MCF 10A (cell line): ENCODE data around the gene CPNE7. TPM values are rescaled to one million over a fixed set of nuclear protein-coding genes. Genes with fewer than 3 reads are reported as not detected.

Experiments
- BruUV-seq: library from RNA; stranded (reverse); fragments of 400-500 nt; replicated peaks from 2 replicates; lab custom pipeline; 2021; lab: Mats Ljungman, UMichigan
- CTCF ChIA-PET: fragments of 300-600 bp; sonication (Branson Sonifier 250); formaldehyde crosslinking; extraction: SDS; loops from one replicate; lab custom pipeline; 2021; ENCODE audit warnings: antibody characterized with exemption, inconsistent platforms; lab: Yijun Ruan, JAX
- POLR2A ChIA-PET: fragments of 300-600, 350-650 bp; sonication (Branson Sonifier 250); formaldehyde crosslinking; extraction: SDS; loops from one replicate; lab custom pipeline; 2020; ENCODE audit warnings: antibody characterized with exemption, inconsistent platforms; lab: Yijun Ruan, JAX
- DNase-seq: peaks from one replicate; pipeline ENCODE4 v3.0.0-alpha.2; 2018; ENCODE audit not compliant: unreplicated experiment
- H3K27ac Mint-ChIP-seq: one replicate; pipeline ENCODE4 v1.8.0; 2022; ENCODE audit warnings: mild to moderate bottlenecking, low read depth, mixed read lengths; ENCODE audit not compliant: unreplicated experiment
- H3K27me3 Mint-ChIP-seq: one replicate; pipeline ENCODE4 v1.8.0; 2022; ENCODE audit warnings: mixed read lengths; ENCODE audit not compliant: insufficient read depth, unreplicated experiment
- H3K36me3 Mint-ChIP-seq: one replicate; pipeline ENCODE4 v1.8.0; 2022; ENCODE audit warnings: mild to moderate bottlenecking, moderate library complexity, mixed read lengths; ENCODE audit not compliant: insufficient read depth, unreplicated experiment
- H3K4me1 Mint-ChIP-seq: one replicate; pipeline ENCODE4 v1.8.0; 2022; ENCODE audit warnings: mixed read lengths; ENCODE audit not compliant: insufficient read depth, unreplicated experiment
- H3K4me3 Mint-ChIP-seq: one replicate; pipeline ENCODE4 v1.8.0; 2022; ENCODE audit warnings: mild to moderate bottlenecking, moderate library complexity, mixed read lengths; ENCODE audit not compliant: unreplicated experiment
- H3K9me3 Mint-ChIP-seq: one replicate; pipeline ENCODE4 v1.8.0; 2022; ENCODE audit warnings: mixed read lengths; ENCODE audit not compliant: unreplicated experiment
- intact Hi-C: fragments of 100-400 bp; cut with micrococcal nuclease; formaldehyde crosslinking; loops from 2 replicates; pipeline ENCODE4 v1.14.1; 2022
- total RNA-seq: library from RNA; stranded (reverse); gene quantifications from 2 replicates; pipeline ENCODE4 v1.2.3, GENCODE V29; 2022
- TF ChIP-seq, protein P1 (sequence below): fragments of 200-600 bp; IDR thresholded peaks from one replicate; pipeline ENCODE4 v1.8.0; 2022; ENCODE audit warnings: antibody characterized with exemption, mild to moderate bottlenecking; ENCODE audit not compliant: unreplicated experiment

Gene CPNE7
- total RNA-seq, 1 experiment from 2014 or later, result 86.8 TPM

GRCh38 chr16:89601906-89602272, 26.3 kb downstream of the CPNE7 start:
- CTCF ChIA-PET, result interaction anchor here (0.7 to 1.4 kb wide), 6 partner anchors 10 to 53 kb away, joined by 3 to 5 read pairs (median 4); no protein-coding TSS in a partner anchor
- TF ChIP-seq, protein P1, sequence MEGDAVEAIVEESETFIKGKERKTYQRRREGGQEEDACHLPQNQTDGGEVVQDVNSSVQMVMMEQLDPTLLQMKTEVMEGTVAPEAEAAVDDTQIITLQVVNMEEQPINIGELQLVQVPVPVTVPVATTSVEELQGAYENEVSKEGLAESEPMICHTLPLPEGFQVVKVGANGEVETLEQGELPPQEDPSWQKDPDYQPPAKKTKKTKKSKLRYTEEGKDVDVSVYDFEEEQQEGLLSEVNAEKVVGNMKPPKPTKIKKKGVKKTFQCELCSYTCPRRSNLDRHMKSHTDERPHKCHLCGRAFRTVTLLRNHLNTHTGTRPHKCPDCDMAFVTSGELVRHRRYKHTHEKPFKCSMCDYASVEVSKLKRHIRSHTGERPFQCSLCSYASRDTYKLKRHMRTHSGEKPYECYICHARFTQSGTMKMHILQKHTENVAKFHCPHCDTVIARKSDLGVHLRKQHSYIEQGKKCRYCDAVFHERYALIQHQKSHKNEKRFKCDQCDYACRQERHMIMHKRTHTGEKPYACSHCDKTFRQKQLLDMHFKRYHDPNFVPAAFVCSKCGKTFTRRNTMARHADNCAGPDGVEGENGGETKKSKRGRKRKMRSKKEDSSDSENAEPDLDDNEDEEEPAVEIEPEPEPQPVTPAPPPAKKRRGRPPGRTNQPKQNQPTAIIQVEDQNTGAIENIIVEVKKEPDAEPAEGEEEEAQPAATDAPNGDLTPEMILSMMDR, result no peak
- peaks cover 14% of the 10 kb centered on the region for H3K4me1 Mint-ChIP-seq
- no peaks in the 10 kb centered on the region for H3K36me3 Mint-ChIP-seq
- no peak overlapping the region for H3K27ac Mint-ChIP-seq
- H3K4me3 Mint-ChIP-seq, result no peak overlapping the region
- intact Hi-C loops, result loop anchor here (1.0 to 2.0 kb wide), 2 partner anchors 31 to 39 kb away; no protein-coding TSS in a partner anchor
- no peaks in the 10 kb centered on the region for H3K9me3 Mint-ChIP-seq
- POLR2A ChIA-PET, result interaction anchor here (0.5 to 2.1 kb wide), 13 partner anchors 13 to 430 kb away, joined by 3 to 8 read pairs (median 4); partner anchors contain the start of genes CDH15, CHMP1A, SPATA33 and TCF25
- no TSS peak for BruUV-seq
- H3K27me3 Mint-ChIP-seq, result no peaks in the 10 kb centered on the region
- DNase-seq, result no peak

DNA sequence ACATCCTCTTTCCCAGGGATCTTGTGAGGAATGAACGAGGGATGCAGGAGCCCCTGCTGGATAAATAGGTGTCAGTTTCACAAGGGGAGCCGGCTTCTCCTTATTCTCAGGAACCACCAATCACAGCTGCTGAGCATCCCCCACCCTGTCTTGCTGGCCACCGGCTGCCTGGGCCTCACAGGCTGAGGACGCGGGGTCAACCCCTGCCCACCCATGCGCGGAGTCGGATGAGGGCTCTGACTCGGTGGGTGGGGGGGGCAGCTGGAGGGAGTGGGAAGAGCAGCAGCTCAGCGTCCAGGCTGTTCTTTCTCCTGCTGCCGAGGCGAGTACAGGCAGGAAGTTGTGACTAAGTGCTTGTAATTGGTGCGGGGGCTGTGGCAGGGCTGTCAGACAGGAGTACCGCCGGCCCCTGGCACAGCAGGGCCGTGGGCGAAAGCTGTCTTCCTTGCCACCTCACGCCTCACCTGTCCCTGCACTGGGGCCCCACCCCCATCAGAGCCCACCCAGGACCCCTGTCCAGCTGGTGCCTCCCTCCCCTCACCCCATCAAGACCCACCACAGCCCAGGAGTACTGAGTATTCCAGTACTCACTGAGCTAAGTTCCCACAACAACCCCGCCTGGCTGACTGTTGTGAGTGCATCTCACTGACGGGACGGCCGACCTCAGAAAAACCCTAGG, 26.9 kb downstream of the CPNE7 start:
- Mint-ChIP-seq H3K27me3 (no peaks in the 10 kb centered on the region), H3K4me3 (no peak overlapping the region), H3K27ac (no peak overlapping the region), H3K9me3 (no peaks in the 10 kb centered on the region), H3K36me3 (no peaks in the 10 kb centered on the region), H3K4me1 (peaks cover 14% of the 10 kb centered on the region)
- TF ChIP-seq, protein P1, result no peak
- intact Hi-C loops, result loop anchor here (1.0 to 2.0 kb wide), 2 partner anchors 30 to 39 kb away; no protein-coding TSS in a partner anchor
- BruUV-seq, result no TSS peak
- CTCF ChIA-PET, result interaction anchor here (0.6 to 1.4 kb wide), 8 partner anchors 10 to 385 kb away, joined by 3 to 5 read pairs (median 4); no protein-coding TSS in a partner anchor
- DNase-seq, result peak; percentile 84
- POLR2A ChIA-PET, result interaction anchor here (0.5 to 2.1 kb wide), 16 partner anchors 12 to 431 kb away, joined by 3 to 8 read pairs (median 4); partner anchors contain the start of genes CDH15, CDK10, CHMP1A and SPATA33

DNA sequence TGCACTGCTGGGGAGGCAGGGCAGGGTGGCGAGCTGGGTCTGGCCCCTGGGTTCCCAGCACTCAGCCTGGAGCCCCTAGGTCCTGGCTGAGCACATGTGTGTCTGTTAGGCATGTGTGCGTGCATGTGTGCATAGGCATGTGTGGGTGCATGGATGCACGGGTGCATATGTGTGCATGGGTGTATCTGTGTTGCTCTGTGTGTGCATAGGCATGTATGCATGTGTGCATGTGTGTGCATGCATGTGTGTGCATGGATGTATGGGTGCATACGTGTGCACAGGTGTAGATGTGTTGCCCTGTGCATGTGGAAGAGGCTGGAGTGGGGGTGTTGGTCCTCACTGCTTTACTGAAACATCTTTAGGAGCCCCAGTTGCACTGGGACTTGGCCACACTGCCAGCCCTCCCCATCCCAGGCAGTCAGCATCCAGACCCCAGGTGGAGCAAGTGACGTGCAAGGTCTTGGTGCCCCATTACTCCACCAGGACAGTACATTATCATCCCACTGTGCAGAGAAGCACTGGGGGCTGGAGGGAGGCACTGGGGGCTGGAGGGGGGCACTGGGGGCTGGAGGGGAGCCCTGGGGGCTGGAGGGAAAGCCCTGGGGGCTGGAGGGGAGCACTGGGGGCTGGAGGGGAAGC, 27.5 kb downstream of the CPNE7 start:
- no peaks in the 10 kb centered on the region for H3K36me3 Mint-ChIP-seq
- POLR2A ChIA-PET, result interaction anchor here (0.6 to 2.1 kb wide), 10 partner anchors 12 to 270 kb away, joined by 3 to 8 read pairs (median 3); partner anchors contain the start of genes CDK10, CHMP1A, SPATA33 and TCF25
- peaks cover 14% of the 10 kb centered on the region for H3K4me1 Mint-ChIP-seq
- no peak overlapping the region for H3K27ac Mint-ChIP-seq
- intact Hi-C loops, result loop anchor here (1.0 to 2.0 kb wide), 2 partner anchors 30 to 38 kb away; no protein-coding TSS in a partner anchor
- no peaks in the 10 kb centered on the region for H3K9me3 Mint-ChIP-seq
- no TSS peak for BruUV-seq
- no peaks in the 10 kb centered on the region for H3K27me3 Mint-ChIP-seq
- no peak overlapping the region for H3K4me3 Mint-ChIP-seq
- CTCF ChIA-PET, result interaction anchor here (0.6 to 1.4 kb wide), 6 partner anchors 24 to 385 kb away, joined by 3 to 5 read pairs (median 4); no protein-coding TSS in a partner anchor
- TF ChIP-seq, protein P1, result no peak
- no peak for DNase-seq

DNA sequence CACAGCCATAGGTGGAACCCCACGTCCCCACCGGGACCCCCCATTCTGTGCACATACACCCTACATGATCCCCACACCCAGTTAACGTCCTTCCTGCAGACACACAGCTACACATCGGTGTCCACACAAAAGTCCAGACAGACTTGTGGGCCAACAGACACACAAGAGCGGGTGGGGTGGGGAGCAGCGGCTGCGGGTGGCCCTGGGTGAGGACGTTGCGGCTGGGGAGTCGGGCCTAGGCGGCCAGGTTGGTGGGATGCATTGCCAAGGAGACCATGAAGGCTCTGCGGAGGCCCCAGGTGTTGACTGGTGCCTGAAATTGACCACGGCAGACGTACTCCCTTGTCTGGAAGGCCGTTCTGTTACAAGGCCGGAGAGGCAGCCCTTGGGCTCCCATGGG, 29.2 kb downstream of the CPNE7 start:
- no peak overlapping the region for H3K27ac Mint-ChIP-seq
- H3K27me3 Mint-ChIP-seq, result no peaks in the 10 kb centered on the region
- H3K9me3 Mint-ChIP-seq, result no peaks in the 10 kb centered on the region
- CTCF ChIA-PET, result interaction anchor here (0.7 kb wide), 1 partner anchor 82 kb away, joined by 3 read pairs; the partner anchor contains the start of gene CDK10
- no peak overlapping the region for H3K4me3 Mint-ChIP-seq
- no peak for DNase-seq
- TF ChIP-seq, protein P1, result no peak
- H3K36me3 Mint-ChIP-seq, result no peaks in the 10 kb centered on the region
- POLR2A ChIA-PET, result no interaction called here
- no TSS peak for BruUV-seq
- intact Hi-C loops, result no loop called here
- H3K4me1 Mint-ChIP-seq, result peaks cover 14% of the 10 kb centered on the region
